Esophagus mucosa (tissue), 1 donor: ENCODE data around the gene RRN3. TPM values are rescaled to one million over a fixed set of nuclear protein-coding genes. Genes with fewer than 3 reads are reported as not detected.
"Not testable (repeated sequence)": the region's sequence is repeated elsewhere in the genome, so short reads cannot be mapped to it uniquely, and the experiment has no call there.

Experiments
- ATAC-seq: fragments of 200-7000 bp; cut with Tn5 transposase; one replicate; pipeline ENCODE4 v1.9.1; 2020
- total RNA-seq: library from RNA; stranded (reverse); gene quantifications from one replicate; pipeline ENCODE4 v1.2.4, GENCODE V29; 2023
- donor health status: DM: yes; HTN: yes; CAD: no.

The RRN3 gene, protein sequence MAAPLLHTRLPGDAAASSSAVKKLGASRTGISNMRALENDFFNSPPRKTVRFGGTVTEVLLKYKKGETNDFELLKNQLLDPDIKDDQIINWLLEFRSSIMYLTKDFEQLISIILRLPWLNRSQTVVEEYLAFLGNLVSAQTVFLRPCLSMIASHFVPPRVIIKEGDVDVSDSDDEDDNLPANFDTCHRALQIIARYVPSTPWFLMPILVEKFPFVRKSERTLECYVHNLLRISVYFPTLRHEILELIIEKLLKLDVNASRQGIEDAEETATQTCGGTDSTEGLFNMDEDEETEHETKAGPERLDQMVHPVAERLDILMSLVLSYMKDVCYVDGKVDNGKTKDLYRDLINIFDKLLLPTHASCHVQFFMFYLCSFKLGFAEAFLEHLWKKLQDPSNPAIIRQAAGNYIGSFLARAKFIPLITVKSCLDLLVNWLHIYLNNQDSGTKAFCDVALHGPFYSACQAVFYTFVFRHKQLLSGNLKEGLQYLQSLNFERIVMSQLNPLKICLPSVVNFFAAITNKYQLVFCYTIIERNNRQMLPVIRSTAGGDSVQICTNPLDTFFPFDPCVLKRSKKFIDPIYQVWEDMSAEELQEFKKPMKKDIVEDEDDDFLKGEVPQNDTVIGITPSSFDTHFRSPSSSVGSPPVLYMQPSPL
- 16.5 TPM for total RNA-seq

DNA sequence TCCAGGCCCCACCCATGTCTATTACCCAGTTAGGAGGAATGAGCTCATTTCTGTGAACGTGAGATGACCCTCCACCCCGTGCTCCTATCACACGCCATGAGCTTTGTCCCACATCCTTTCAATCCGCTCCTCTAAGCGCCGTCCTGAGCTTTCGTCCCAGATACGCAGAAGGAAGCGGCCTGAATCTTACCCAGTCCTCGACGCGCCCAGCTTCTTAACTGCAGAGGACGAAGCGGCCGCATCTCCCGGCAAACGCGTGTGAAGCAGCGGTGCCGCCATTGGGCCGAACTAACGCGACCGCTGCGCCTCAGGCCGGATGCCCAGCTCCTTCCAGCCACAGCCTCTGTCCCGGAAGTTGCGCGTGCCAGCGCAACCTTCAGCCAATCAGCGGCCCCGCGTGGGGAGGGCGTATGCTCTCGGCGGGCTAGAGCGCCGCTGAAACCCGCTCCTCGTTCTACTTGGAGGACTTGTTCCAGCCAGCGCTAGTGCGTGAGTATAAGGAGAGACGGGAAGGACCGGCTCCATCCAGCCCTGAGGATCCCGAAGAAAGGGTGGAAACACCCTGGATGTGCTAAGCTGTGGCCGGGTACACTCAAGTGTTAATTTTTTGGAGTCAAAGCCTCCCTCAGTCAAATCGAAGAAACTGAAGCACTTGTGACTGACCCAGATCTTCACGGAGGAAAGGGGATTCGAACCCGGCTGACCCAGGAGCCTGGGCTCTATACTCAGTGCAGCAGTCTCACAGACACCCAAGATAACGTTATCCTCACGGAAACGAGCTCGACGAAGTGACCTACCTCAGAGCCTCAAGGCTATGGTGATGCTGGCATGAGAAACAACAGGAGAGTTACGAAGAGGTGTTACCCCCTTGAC, at the start of gene RRN3:
Gene RRN3, minus strand, starts transcription at position 318 of the 873 bp plus-strand sequence. Its CDS starts 39 bp downstream, at position 279.
- peak; percentile 100 for ATAC-seq

DNA sequence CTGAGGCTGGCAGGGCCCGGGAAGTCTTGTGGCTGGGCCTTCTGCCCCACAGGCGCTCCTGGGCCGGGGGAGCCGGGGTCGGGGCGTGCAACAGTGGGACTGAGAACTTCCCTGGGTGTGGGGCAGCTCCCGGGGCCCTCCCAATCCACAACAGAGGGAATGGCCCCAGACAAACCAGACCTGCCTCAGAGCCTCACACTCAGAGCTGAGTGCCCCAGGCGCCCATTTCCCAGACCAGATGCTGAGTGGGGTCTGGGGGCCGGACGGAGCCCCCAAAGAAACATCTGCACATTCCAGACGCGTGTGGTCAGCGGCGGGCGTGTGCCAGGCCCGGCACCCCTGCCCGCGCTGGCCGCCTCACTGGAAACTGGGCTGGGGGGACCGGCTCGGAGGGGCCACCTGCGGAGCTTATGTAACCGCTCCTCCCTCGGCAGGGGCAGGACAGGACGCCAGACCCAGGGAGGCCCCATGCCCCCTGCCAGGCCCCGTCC, 49.6 kb upstream of the RRN3 start:
- not testable (repeated sequence) for ATAC-seq

DNA sequence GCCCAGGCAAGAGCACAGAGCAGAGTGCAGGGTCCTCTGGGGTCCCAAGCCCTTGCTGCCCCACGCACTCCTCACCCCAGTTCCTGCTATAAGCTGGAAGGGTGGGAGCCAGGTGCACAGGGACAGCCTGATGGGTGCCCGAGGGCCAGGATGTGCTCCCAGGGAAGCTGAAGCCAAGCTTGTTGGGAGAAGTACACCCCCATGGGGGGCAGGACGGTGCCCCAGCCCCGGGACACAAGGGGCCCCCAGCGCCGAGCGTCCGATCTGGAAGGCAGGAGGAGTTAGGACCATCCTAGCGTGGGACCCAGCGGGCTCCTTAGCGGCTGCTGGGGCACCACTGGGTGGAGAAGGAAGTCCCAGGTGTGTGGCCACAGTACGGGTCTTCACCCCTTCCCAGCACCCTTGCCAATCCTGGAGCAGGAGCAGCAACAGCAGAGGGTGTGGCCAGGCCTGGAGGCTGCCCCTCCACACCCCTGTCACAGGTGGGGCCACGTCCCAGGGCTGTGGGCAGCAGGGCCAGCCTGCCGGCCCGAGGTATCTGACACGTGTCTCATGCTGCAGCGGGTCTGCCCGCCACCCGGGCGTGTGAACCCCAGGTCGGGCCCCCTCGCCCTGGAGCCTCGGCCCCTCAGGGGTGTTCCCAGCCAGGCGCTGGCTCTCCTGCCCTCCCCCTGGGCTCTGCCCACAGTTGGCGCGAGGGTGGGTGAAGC, 49.0 kb upstream of the RRN3 start:
- ATAC-seq: peak; percentile 14

DNA sequence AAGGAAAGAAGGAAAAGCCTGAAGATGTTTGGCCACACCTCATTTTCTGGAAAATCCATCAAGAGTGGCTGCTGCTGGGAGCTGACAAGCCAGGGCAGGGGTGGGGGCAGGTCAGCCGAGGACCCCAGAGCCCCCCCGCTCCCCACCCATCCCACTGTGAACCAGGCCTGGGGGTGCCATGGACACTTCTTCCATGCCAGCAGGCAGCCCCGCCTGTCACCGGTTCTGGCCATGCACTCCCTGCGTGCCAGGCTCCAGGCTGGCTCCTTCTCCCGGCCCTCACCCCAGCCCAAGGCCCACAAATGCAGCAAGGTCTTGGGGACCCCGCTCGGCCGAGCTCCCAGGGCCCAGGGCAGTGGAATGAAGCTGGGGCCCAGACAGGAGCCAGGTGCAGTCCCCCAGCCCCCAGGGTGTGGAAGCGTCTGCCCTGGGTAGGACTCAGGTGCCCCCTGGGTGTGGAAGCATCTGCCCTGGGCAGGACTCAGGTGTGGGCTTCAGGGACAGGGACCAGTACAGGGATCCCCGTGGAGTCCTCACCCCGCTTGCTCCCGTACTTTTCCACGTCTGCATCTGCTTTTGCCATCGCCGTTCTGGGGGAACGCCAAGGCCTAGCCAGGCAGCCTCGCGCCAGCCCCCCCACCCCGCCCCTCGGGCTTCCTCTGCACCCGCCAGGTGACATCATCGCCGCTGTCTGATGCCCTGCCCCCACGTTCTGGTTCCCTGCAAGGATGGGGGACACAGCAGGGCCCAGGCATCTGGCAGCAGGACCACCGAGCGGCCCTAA, 48.2 kb upstream of the RRN3 start:
- not testable (repeated sequence) for ATAC-seq

DNA sequence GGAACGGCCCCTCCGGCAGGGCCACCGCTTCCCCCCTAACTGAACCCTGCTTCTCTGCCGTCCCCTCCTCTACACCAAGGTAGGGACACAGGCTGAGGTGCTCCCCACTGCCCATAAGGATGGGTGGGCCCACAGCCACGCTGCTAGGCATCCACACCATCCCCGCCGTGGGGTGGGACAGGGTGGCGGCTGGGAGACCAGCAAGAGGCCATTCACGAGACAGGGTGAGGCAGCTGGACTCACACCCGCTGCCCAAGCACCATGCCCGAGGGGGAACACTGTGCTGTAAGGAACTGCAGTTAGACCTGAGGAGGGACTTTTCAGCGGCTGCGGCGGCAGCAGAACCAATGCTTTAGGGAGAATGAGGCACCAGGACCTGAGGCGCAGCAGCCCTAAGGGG, 47.5 kb upstream of the RRN3 start:
- no peak for ATAC-seq

DNA sequence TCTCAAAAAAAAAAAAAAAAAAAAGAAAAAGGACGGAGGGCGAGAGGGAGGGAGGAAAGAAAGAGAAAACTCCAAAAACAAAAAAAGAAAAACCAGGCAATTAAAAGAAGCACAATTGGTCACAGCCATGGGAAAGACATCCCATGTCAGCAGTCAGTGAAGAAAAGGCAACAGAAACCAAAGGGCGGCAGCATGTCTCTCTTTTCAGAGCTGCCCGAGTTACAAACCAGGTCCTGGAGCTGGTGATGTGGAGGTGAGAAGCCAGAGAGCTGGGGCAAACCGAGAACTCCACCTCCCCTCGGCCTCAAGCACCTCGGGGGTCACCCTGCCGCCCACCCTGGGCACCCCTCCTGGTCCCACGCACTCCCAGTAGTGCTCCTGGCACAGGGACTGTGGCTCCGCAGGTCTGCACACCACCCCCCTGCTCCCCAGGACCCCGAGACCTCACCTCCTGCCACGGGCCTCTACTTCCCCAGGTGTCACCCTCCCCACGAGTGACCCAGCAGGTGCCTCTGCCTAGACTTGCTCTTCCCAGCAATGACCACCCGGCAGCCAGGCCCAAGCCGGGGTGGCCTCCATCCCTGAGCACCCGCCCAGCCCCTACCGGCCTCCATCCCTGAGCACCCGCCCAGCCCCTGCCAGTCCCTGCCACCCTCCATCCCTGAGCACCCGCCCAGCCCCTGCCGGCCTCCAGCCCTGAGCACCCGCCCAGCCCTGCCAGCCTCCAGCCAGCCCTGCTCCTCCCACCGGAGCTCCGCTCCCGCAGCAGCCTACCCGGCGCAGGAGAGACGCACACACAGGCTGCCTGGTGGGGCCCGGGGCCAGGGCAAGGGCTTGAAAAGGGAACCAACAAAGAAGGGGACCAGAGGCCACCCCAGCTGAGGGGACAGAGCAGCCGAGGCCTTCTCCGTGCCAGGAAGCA, 46.6 kb upstream of the RRN3 start:
- peak; percentile 61 for ATAC-seq

DNA sequence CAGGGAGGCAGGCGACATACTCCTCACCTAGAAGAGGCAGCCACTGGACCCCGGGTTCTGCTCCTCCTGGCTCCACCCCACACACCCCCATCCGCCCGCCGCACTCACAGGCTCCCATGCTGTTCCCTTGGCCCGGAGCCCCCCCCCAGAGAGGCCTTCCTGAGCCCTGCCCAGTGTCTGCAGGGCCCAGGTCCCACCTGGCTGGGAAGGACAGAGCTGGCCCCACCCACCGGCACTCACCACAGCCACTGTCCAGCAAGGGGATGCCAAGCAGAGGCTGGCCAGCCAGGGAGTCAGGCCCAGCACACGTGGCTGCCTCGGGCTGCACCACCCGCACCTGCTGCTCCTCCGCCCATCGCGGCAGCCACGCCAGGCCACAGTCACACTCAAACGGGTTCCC, 43.4 kb upstream of the RRN3 start:
- ATAC-seq: not testable (repeated sequence)

DNA sequence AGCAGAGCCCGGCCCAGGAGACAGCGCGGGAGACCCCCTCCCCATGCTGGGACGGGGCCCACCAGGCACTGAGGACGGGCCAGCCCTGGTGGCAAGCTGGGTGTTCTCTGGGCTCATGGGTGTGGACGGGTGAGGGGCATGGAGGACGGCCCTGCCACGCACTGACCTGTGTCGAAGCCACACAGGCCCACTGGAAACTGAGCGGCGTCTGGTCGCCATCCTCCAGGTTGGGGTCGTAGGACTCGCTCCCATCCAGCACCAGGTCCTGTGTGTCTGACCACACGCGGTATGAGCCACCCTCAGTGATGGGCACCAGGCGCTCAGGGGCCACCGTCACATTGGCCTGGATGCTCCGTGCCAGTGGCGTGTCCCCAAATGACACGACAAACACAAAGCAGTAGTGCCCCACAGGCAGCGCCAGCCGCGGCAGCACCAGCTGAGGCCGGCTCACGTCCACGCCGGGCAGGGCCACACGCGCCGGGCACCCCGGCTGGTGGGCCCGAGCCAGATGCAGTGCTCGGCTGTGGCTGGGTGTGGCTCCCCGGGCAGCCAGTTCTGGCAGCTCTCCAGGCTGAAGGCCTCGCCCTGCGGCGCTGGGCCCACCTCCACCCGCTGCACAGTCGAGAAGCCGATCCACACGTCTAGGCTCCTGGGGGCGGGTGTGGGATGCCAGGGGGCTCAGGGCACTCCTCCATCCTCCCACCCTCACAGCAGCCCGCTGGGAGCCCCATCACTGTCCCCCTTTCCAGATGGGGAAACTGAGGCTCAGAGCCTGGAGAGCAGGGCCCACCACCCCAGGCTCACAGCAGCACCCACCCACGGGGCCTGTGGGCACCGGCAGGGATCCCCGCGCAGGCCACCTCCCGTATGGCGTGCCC, 41.6 kb upstream of the RRN3 start:
- ATAC-seq: peak; percentile 60

DNA sequence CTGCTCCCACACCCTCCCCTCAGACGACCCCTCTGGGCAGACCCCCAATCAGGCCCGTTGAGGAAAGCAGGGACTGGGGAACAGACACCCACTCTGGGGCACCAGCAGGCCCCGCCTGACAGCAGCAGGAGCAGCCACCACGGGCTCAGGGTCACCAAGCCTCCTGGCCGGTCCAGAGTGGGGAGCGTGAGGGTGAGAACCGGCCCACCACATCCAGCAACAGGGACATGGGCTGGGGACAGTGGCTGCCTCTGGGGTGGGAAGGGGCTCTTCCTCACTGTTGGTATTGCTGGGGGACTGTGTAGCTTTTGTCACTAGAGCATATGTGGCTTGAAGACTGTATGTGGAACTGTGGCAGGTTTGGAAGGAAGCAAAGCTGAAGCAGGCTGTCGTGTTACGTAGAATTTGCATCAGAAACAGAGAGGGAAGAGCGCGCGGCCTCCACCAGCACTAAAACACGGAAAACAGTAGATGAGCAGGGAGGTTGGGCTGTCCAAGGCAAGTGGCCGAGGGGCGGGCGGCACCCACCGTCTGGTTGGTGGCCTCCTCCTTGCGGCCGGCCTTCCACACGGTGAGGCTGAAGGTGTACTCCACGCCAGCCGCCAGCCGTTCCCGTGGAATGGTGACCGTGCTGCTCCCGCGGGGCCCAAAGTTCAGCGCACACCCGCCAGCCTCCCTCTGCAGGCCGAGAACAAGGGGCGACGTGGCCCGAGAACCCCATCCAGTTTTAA, 40.8 kb upstream of the RRN3 start:
- peak; percentile 47 for ATAC-seq

DNA sequence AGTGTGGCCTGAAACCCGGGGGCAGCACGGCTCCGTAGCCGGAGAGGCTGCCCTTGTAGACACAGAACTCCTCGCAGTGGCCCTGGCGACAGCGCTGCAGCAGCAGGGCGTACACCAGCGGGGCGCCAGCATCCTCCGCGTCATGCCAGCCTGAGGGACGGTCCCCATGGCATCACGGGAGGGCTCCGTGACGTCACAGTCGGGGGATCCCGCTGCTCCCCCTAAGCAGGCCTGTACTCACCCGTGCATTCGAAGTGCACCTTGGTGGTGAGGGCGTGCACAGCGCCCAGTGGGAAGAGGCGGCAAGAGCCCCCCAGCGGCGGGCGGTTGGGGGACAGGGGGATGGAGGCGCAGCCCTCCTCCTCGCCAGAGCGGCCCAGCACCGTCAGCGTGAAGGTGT, 39.5 kb upstream of the RRN3 start:
- ATAC-seq: not testable (repeated sequence)

DNA sequence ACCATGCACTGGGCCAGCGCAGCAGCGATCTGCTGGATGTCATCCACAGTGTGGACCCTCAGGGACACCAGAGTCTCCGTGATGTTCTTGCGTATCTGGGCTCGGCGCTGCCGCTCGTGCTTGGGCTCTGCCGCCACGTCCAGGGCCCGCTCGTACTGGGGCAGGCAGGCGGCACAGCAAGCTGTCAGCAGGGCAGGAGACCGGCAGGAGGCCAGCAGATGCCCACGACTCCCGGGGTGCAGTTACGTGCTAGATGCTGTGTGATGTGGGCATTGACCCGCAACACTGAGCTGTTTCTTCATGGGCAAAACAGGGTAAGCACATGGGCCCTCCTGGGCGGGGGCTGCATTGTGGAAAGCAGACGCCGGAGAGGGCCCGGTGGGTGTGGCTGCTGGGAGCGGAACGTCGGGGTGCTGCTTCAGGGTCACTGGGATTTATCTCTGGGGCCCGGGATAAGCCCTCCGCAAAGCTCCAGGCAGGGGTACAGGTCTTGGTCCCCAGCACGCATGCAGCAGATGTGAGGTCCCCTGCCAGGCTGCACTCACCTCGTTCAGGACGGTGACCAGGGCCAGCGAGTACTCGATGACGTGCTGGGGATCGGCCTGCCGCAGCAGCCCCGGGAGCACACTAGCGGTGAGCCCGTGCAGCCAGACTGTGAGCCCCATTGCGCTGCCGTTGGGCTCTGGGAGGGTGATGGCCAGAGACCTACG, 38.8 kb upstream of the RRN3 start:
- not testable (repeated sequence) for ATAC-seq

DNA sequence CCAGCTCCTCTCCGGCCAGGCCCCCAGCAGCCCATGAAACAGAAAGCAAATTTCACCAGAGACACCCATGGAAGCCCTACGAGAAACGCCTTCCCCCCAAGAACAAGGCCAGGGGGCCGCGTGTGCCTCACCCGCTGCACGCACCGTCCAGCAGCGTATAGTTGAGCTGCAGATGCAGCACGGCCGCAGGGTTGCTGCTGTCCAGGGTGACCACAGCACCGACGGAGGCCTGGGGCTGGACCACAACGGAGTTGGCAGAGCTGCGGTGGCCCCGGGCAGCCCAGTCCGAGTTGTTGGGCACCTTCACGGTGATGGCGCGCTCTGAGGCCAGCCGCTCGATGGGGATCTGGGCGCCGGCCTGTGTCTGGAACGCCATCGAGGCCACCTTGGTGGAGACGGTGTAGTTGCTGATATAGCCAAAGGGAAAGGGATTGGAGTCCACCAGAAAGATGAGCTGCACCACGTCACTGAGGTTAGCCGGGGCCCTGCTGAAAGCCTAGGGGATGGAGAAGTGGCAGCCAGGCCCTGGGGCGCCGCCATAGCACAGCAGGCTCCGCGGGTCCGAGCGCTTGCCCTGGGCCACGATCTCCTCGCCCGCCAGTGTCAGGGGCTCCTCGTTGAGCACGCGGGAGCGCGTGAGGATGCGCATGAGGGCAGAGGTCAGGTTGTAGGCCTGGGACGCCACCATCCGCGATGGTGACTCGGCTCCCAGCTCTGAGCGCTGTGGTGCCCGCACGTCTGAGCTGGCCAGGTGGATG, 37.0 kb upstream of the RRN3 start:
- not testable (repeated sequence) for ATAC-seq

DNA sequence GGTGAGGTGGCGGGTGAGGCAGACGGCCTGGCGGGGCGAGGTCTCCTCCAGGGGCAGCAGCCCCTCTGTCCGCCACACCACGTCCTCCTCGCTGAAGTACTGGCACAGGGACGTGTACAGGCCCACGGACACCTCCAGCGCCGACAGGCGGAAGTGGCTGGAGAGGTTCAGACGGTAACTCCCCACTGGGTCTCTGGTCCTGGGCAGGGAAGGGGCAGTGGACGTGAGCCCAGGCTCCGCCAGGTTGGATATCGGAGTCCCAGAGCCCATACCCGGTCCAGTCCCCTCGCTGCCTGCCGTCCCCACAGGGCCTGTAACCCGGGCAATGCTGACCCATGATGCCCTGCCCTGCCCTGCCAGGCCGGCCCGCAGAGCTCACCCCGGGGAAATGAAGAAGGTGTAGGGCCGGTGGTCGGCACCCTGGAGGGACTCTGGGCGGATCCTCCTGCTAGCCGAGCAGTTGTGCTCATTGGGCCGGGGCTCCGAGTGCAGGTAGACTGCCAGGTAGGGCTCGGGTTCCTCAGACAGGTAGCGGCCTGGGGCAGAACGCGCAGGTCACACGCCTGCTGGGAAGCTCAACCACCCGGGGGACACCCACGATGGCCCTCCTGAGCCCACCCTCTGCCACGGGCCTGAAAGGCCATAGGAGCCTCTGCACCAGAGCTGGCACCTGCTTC, 36.3 kb upstream of the RRN3 start:
- not testable (repeated sequence) for ATAC-seq

DNA sequence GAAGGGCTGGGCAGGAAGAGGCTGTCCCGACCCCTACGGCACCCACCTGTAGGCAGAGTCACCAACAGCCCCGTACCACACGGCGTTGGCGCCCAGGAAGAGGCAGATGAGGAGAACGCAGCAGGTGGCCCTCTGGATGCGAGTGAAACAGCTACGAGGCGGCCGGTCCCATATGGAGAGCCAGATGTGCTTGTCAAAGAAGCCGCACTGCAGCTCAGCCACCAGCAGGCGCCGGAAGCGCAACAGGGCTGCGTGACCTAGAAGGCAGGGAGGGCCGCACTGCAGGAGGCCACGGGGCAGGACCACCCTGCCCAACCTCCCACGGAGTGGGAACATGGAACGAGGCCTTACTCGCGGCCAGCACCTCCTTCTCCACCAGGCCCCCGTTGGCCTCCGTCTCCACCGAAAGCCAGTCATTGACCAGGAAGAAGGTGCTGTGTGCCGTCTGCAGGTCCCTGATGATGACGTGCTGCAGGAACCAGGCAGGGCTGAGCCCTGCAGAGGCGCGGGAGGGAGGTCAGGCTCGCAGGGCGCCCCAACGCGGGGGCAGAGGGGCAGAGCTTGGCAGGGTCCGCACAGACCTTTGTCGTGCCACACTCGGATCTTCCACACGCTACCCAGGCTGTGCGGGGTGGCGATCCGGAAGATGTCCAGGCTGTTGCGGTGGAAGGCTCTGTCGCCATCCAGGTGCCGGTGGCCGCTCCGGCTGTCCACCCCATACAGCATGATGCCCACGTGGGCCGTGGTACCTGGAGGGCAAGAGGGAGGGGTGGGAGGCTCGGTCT, 33.8 kb upstream of the RRN3 start:
- ATAC-seq: not testable (repeated sequence)

DNA sequence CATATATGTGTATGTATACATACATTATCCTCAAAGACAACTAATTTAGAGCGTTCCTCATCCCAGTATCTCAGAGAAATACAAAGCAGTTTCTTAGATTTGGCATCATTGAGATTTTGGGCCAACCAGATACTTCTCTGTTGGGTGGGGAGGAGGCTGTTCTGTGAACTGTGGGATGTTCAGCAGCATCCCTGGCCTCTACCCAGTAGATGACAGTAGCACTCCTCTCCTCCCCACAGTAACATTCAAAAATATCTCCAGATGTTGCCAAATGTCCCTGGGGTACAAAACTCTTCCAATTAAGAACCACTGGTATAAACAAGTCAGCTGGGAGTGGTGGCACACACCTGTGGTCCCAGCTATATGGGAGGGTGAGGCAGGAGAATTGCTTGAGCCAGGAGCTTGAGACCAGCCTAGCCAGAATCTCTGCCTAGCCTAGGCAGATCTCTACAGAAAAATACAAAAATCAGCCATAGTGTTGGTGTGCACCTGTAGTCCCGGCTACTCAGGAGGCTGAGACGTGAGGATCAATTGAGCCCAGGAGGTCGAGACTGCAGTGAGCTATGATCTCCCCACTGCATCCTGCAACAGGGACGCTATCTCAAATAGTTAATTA, 6.4 kb upstream of the RRN3 start:
- ATAC-seq: not testable (repeated sequence)
